ENCODE results near the gene CCNY. TPM values are rescaled to one million over a fixed set of nuclear protein-coding genes. Genes with fewer than 3 reads are reported as not detected.

CCNY gene
- total RNA-seq, 4 donors from 2014 or later = 23.3 to 72.3 (median 26.7) TPM

GRCh38 chr10:35545079-35545657 is 208.9 kb downstream of the CCNY start:
- no peak for TF ChIP-seq POLR2A (IDR thresholded peaks at IDR 0.05)
- DNase-seq (ENCODE audit: low spot score in 2 of 2) = no peak
- WGBS, 2 donors = 77 to 91% methylated on average over 10 of the region's 10 CpGs
- no peak overlapping the region for H3K4me3 ChIP-seq (ENCODE audit: low read depth, poor library complexity, severe bottlenecking)
- intact Hi-C loops (cut with DNase I; ENCODE audit: low total_unique reads) = no loop called here

GRCh38 chr10:35545878-35546590 is 209.7 kb downstream of the CCNY start:
- no peak for DNase-seq (ENCODE audit: low spot score in 2 of 2)
- no peak for TF ChIP-seq POLR2A (IDR thresholded peaks at IDR 0.05)
- no peak for TF ChIP-seq CTCF (IDR thresholded peaks at IDR 0.05)
- H3K4me3 ChIP-seq (ENCODE audit: low read depth, poor library complexity, severe bottlenecking) = no peak overlapping the region
- 83 to 87% methylated on average over 6 of the region's 6 CpGs for WGBS, 2 donors
- intact Hi-C loops (cut with DNase I; ENCODE audit: low total_unique reads) = no loop called here

- DNase-seq (ENCODE audit: low spot score in 2 of 2) = no peak
- 56 to 63% methylated on average over 4 of the region's 4 CpGs for WGBS, 2 donors
- no peak overlapping the region for H3K4me3 ChIP-seq (ENCODE audit: low read depth, poor library complexity, severe bottlenecking)
- intact Hi-C loops (cut with DNase I; ENCODE audit: low total_unique reads) = no loop called here
- TF ChIP-seq POLR2A (IDR thresholded peaks at IDR 0.05) = no peak
- TF ChIP-seq CTCF (IDR thresholded peaks at IDR 0.05) = no peak
Observed at GRCh38 chr10:35546824-35547225, 210.5 kb downstream of the CCNY start.

- intact Hi-C loops (cut with DNase I; ENCODE audit: low total_unique reads) = no loop called here
- TF ChIP-seq CTCF (IDR thresholded peaks at IDR 0.05) (no peak), POLR2A (IDR thresholded peaks at IDR 0.05) (no peak)
- DNase-seq (ENCODE audit: low spot score in 2 of 2) = no peak
- 94% methylated on average over 7 of the region's 7 CpGs for WGBS, 2 donors
- no peak overlapping the region for H3K4me3 ChIP-seq (ENCODE audit: low read depth, poor library complexity, severe bottlenecking)
Observed at GRCh38 chr10:35552650-35553342, 216.5 kb downstream of the CCNY start.

- TF ChIP-seq CTCF (IDR thresholded peaks at IDR 0.05) = no peak
- TF ChIP-seq POLR2A (IDR thresholded peaks at IDR 0.05) = no peak
- no peak for DNase-seq (ENCODE audit: low spot score in 2 of 2)
- intact Hi-C loops (cut with DNase I; ENCODE audit: low total_unique reads) = no loop called here
- no peak overlapping the region for H3K4me3 ChIP-seq (ENCODE audit: low read depth, poor library complexity, severe bottlenecking)
- 67% methylated on average over 2 of the region's 2 CpGs for WGBS, 2 donors
Observed at GRCh38 chr10:35554036-35554435, 217.7 kb downstream of the CCNY start.

- DNase-seq (ENCODE audit: low spot score in 2 of 2) = no peak
- intact Hi-C loops (cut with DNase I; ENCODE audit: low total_unique reads) = no loop called here
- 89 to 92% methylated on average over 3 of the region's 3 CpGs for WGBS, 2 donors
- H3K4me3 ChIP-seq (ENCODE audit: low read depth, poor library complexity, severe bottlenecking) = no peak overlapping the region
- TF ChIP-seq POLR2A (IDR thresholded peaks at IDR 0.05) (no peak), CTCF (IDR thresholded peaks at IDR 0.05) (no peak)
Observed at GRCh38 chr10:35554461-35555056, 218.2 kb downstream of the CCNY start.

Measured in lower leg skin (tissue), 4 donors.